ENCODE results near the gene TCF7L2.

- TF ChIP-seq CTCF (IDR thresholded peaks at IDR 0.05) (no peak), POLR2A (IDR thresholded peaks at IDR 0.05) (no peak)
Observed at GRCh38 chr10:112972606-112973005, 22.6 kb downstream of the TCF7L2 start.

All from adrenal gland (tissue), 5 donors.